Loucy (cell line): Measurements from ENCODE around the gene CIROP.
A peak's percentile ranks its signal among the peaks of the same experiment; 100 is the strongest.

Experiments used
- H2AFZ ChIP-seq: fragments of 200-600 bp; sonication (generic); 2 replicates; pipeline ENCODE4 v1.6.0; 2016; ENCODE audit warnings: antibody characterized with exemption, mild to moderate bottlenecking, low read length, moderate library complexity
- H3F3A ChIP-seq: fragments of 200-600 bp; 2 replicates; pipeline ENCODE4 v1.6.0; 2016; ENCODE audit warnings: antibody characterized with exemption, low read depth, mild to moderate bottlenecking
- H3K27me3 ChIP-seq: fragments of 200-600 bp; sonication (generic); 2 replicates; pipeline ENCODE4 v1.6.1; 2014; ENCODE audit warnings: low read length, mild to moderate bottlenecking; ENCODE audit not compliant: insufficient read depth, poor library complexity, severe bottlenecking
- H3K36me3 ChIP-seq: fragments of 200-600 bp; sonication (generic); 2 replicates; pipeline ENCODE4 v1.6.1; 2016; ENCODE audit warnings: low read length; ENCODE audit not compliant: insufficient read depth
- H3K4me1 ChIP-seq: fragments of 200-600 bp; sonication (generic); 2 replicates; pipeline ENCODE4 v1.5.1; 2014; ENCODE audit warnings: low read length, mild to moderate bottlenecking; ENCODE audit not compliant: insufficient read depth, poor library complexity, severe bottlenecking
- H3K4me2 ChIP-seq: fragments of 200-600 bp; sonication (generic); 2 replicates; pipeline ENCODE4 v1.6.0; 2014; ENCODE audit warnings: antibody characterized with exemption, low read length, low read depth, mild to moderate bottlenecking; ENCODE audit not compliant: poor library complexity, severe bottlenecking
- H3K4me3 ChIP-seq: fragments of 200-600 bp; sonication (generic); 2 replicates; pipeline ENCODE4 v1.5.1; 2014; ENCODE audit warnings: low read length, mild to moderate bottlenecking, mixed read lengths; ENCODE audit not compliant: poor library complexity, severe bottlenecking
- H3K79me2 ChIP-seq: fragments of 200-600 bp; sonication (generic); 2 replicates; pipeline ENCODE4 v1.6.1; 2014; ENCODE audit warnings: low read length; ENCODE audit not compliant: insufficient read depth
- H3K9ac ChIP-seq: fragments of 200-600 bp; sonication (generic); 2 replicates; pipeline ENCODE4 v1.6.0; 2014; ENCODE audit warnings: mild to moderate bottlenecking, low read depth, low read length, moderate library complexity; ENCODE audit not compliant: poor library complexity, severe bottlenecking
- H3K9me2 ChIP-seq: fragments of 200-600 bp; sonication (generic); replicated peaks from 2 replicates; pipeline ENCODE4 v1.6.1; 2016; ENCODE audit warnings: low read depth, low read length, mixed read lengths
- H3K9me3 ChIP-seq: fragments of 200-600 bp; sonication (generic); 2 replicates; pipeline ENCODE4 v1.6.1; 2014; ENCODE audit warnings: mild to moderate bottlenecking, antibody characterized with exemption, low read length, low read depth; ENCODE audit not compliant: insufficient read depth
- H4K20me1 ChIP-seq: fragments of 200-600 bp; sonication (generic); 2 replicates; pipeline ENCODE4 v1.6.0; 2014; ENCODE audit warnings: antibody characterized with exemption, low read length, mild to moderate bottlenecking; ENCODE audit not compliant: insufficient read depth, poor library complexity, severe bottlenecking
- EZH2phosphoT487 ChIP-seq: fragments of 200-600 bp; IDR thresholded peaks from 2 replicates; pipeline ENCODE4 v1.6.1; 2018; ENCODE audit warnings: antibody characterized with exemption, mild to moderate bottlenecking, moderate library complexity, borderline replicate concordance
- TF ChIP-seq, protein P1 (sequence below): fragments of 200-600 bp; sonication (generic); conservative IDR thresholded peaks from 2 replicates; pipeline ENCODE4 v1.5.1; 2014; ENCODE audit warnings: mild to moderate bottlenecking, antibody characterized with exemption, low read length

CIROP gene

GRCh38 chr14:23067847-23068788 lies 36.7 kb downstream of the CIROP start:
- no peaks in the 10 kb centered on the region for H3K27me3 ChIP-seq
- no peaks in the 10 kb centered on the region for H3K9me3 ChIP-seq
- no peaks in the 10 kb centered on the region for H3F3A ChIP-seq
- peaks cover 19% of the 10 kb centered on the region for H3K4me1 ChIP-seq
- H2AFZ ChIP-seq = no peak overlapping the region
- H3K4me2 ChIP-seq = peak overlapping the region; percentile 59
- H3K4me3 ChIP-seq = peak overlapping the region; percentile 51
- peaks cover 44% of the 10 kb centered on the region for H4K20me1 ChIP-seq
- H3K79me2 ChIP-seq = peaks cover 58% of the 10 kb centered on the region
- peaks cover 65% of the 10 kb centered on the region; the same call in 1 of the 2 replicates for H3K36me3 ChIP-seq
- no peaks in the 10 kb centered on the region for H3K9me2 ChIP-seq
- no peak for TF ChIP-seq EZH2phosphoT487
- TF ChIP-seq, protein P1, sequence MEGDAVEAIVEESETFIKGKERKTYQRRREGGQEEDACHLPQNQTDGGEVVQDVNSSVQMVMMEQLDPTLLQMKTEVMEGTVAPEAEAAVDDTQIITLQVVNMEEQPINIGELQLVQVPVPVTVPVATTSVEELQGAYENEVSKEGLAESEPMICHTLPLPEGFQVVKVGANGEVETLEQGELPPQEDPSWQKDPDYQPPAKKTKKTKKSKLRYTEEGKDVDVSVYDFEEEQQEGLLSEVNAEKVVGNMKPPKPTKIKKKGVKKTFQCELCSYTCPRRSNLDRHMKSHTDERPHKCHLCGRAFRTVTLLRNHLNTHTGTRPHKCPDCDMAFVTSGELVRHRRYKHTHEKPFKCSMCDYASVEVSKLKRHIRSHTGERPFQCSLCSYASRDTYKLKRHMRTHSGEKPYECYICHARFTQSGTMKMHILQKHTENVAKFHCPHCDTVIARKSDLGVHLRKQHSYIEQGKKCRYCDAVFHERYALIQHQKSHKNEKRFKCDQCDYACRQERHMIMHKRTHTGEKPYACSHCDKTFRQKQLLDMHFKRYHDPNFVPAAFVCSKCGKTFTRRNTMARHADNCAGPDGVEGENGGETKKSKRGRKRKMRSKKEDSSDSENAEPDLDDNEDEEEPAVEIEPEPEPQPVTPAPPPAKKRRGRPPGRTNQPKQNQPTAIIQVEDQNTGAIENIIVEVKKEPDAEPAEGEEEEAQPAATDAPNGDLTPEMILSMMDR = no peak
- peak overlapping the region; percentile 6 for H3K9ac ChIP-seq

DNA sequence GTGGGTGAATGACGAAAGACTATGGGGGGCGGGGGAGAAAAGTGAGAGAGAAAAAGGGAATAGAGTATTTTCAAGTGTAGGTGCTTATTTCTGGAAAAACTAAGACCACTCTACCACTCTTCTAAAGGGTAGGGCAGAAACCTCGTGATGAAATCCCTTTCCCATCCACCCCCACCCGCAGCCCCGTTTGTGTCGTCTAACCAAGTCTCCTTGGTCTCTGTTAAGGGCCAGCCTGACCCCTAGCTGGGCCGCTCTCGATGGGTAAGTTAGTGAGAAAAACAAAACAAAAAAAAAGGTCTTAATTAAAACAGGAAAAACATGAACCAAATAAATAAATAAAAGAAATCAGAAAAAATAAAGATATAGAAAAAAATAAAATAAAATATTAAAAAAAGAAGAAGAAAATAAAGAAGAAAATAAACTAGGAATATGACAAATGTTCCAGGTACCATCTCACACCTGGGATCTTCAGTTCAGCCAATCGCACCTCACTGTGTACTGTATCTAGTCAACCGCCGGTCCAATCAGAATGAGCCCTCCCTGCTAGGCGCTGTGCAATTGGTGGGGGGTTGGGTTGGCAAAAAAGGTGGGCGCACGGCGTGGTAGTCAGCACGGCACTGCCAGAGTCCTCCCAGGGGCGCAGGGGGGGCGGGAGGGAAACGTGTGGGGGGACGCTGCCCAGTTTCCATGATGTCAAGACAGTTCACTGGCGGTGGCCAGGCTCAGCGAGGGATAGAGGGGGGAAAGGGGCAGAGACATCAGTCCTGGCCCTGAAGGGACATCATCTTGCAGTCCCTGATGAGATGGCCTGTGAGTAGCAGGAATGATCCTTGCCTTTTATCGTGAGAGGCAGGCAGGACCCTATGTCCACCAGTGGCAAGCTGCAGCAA lies 37.7 kb downstream of the CIROP start:
- Histone ChIP-seq H3K79me2 (peaks cover 58% of the 10 kb centered on the region), H3K4me3 (no peak overlapping the region), H3K27me3 (no peaks in the 10 kb centered on the region), H3K4me1 (peaks cover 18% of the 10 kb centered on the region), H4K20me1 (peaks cover 44% of the 10 kb centered on the region), H3K9me3 (no peaks in the 10 kb centered on the region), H3K4me2 (no peak overlapping the region), H3K9ac (no peak overlapping the region), H3K9me2 (no peaks in the 10 kb centered on the region), H3F3A (no peaks in the 10 kb centered on the region), H2AFZ (no peak overlapping the region), H3K36me3 (peaks cover 65% of the 10 kb centered on the region; the same call in 1 of the 2 replicates)
- no peak for TF ChIP-seq EZH2phosphoT487
- TF ChIP-seq, protein P1 = no peak

DNA sequence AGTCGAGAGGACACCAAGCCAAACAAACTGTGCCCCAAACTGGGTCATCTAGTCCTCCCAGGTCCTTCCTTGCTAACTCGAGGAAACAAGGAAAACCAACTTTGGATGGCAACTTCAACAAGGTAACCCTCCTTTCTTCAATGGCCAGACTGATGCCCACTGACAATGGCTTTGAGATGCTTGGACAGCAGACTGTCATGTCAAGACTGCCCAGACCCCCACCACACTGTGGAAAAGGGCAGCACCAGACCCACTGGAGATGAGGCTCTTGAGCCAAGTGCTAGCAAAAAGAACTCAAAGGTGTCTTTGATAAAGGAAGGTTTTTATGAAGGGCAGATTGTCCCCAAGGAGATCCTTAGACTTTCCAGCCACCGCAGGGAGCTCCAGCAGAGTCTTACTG lies 38.4 kb downstream of the CIROP start:
- no peak overlapping the region for H3K9ac ChIP-seq
- H3K27me3 ChIP-seq = no peaks in the 10 kb centered on the region
- H3K4me3 ChIP-seq = no peak overlapping the region
- H3K4me2 ChIP-seq = no peak overlapping the region
- H3K36me3 ChIP-seq = peaks cover 67% of the 10 kb centered on the region; the same call in 1 of the 2 replicates
- no peaks in the 10 kb centered on the region for H3K9me3 ChIP-seq
- H4K20me1 ChIP-seq = peaks cover 44% of the 10 kb centered on the region
- H3K4me1 ChIP-seq = peaks cover 12% of the 10 kb centered on the region
- no peaks in the 10 kb centered on the region for H3F3A ChIP-seq
- TF ChIP-seq, protein P1 = no peak
- TF ChIP-seq EZH2phosphoT487 = no peak
- no peak overlapping the region for H2AFZ ChIP-seq
- H3K9me2 ChIP-seq = no peaks in the 10 kb centered on the region
- H3K79me2 ChIP-seq = peaks cover 50% of the 10 kb centered on the region
